NT2/D1 (cell line): Measurements from ENCODE around the gene CSKMT.

Experiments
- DNase-seq: peaks from one replicate; pipeline ENCODE4 v3.0.0-alpha.2; 2011; ENCODE audit warnings: low read depth, low spot score
- H3K27me3 ChIP-seq: 2 replicates; pipeline ENCODE4 v1.6.0; 2011; ENCODE audit warnings: mild to moderate bottlenecking; ENCODE audit not compliant: insufficient read length, insufficient read depth
- H3K36me3 ChIP-seq: 2 replicates; pipeline ENCODE4 v1.6.1; 2011; ENCODE audit warnings: mild to moderate bottlenecking, low read length, mixed read lengths; ENCODE audit not compliant: insufficient read depth, insufficient read length
- H3K4me1 ChIP-seq: 2 replicates; pipeline ENCODE4 v1.5.1; 2011; ENCODE audit not compliant: insufficient read depth, insufficient read length
- H3K4me3 ChIP-seq: 2 replicates; pipeline ENCODE4 v1.5.1; 2011; ENCODE audit warnings: low read depth; ENCODE audit not compliant: insufficient read length
- H3K9ac ChIP-seq: 2 replicates; pipeline ENCODE4 v1.6.0; 2011; ENCODE audit warnings: low read depth; ENCODE audit not compliant: insufficient read length
- H3K9me3 ChIP-seq: 2 replicates; pipeline ENCODE4 v1.5.1; 2011; ENCODE audit warnings: mild to moderate bottlenecking, low read length; ENCODE audit not compliant: insufficient read depth
- SUZ12 ChIP-seq: IDR thresholded peaks from 2 replicates; pipeline ENCODE4 v1.6.1; 2011; ENCODE audit not compliant: insufficient read length, insufficient read depth; ENCODE audit errors: extremely low read depth
- YY1 ChIP-seq: IDR thresholded peaks from 2 replicates; pipeline ENCODE4 v1.6.1; 2011; ENCODE audit not compliant: insufficient read length, insufficient read depth
- ZNF274 ChIP-seq: IDR thresholded peaks from 2 replicates; pipeline ENCODE4 v1.6.1; 2011; ENCODE audit warnings: mild to moderate bottlenecking, low read depth, low read length

CSKMT gene

GRCh38 chr11:62710001-62710345 is 44.9 kb downstream of the CSKMT start:
- no peak for DNase-seq
- H3K4me1 ChIP-seq = peaks cover 27% of the 10 kb centered on the region
- no peak for TF ChIP-seq ZNF274
- TF ChIP-seq YY1 = no peak
- TF ChIP-seq SUZ12 = no peak

GRCh38 chr11:62712276-62712812 is 47.2 kb downstream of the CSKMT start:
- TF ChIP-seq ZNF274 (no peak), YY1 (no peak), SUZ12 (no peak)
- Histone ChIP-seq H3K9me3 (no peaks in the 10 kb centered on the region), H3K36me3 (peaks cover 71% of the 10 kb centered on the region), H3K4me3 (no peak overlapping the region), H3K4me1 (peaks cover 27% of the 10 kb centered on the region), H3K9ac (no peak overlapping the region), H3K27me3 (no peaks in the 10 kb centered on the region)
- DNase-seq = no peak

More at GRCh38 chr11:62710001-62710345, 44.9 kb downstream of the CSKMT start:
- Histone ChIP-seq H3K36me3 (peaks cover 54% of the 10 kb centered on the region), H3K4me3 (peak overlapping the region; percentile 60), H3K9ac (peak overlapping the region; percentile 81), H3K27me3 (no peaks in the 10 kb centered on the region), H3K9me3 (no peaks in the 10 kb centered on the region)

- TF ChIP-seq SUZ12 (no peak), ZNF274 (no peak), YY1 (no peak)
- Histone ChIP-seq H3K9ac (no peak overlapping the region), H3K4me1 (peaks cover 24% of the 10 kb centered on the region), H3K36me3 (peaks cover 76% of the 10 kb centered on the region), H3K27me3 (no peaks in the 10 kb centered on the region), H3K4me3 (no peak overlapping the region), H3K9me3 (no peaks in the 10 kb centered on the region)
- no peak for DNase-seq
Observed at GRCh38 chr11:62712861-62713260, 47.7 kb downstream of the CSKMT start.

DNA sequence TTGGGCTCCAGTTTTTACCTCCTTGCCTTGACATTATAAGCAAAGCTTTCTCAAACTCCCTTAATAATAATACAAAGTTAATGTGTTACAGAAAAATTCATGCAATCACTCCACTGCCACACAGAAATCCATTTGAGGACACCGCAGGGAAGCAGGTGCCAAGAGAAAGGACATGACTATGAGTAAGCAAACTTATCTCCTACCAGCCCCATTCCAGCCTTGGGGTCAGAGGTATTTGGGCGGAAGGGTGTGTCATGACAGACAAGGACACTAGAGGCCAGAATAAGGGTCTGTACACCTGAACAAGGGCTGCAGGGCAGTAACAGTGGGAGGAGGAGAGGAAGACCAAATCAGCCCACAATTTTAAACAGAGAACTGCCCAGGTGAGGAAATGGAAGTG is 48.2 kb downstream of the CSKMT start:
- Histone ChIP-seq H3K9ac (no peak overlapping the region), H3K4me3 (no peak overlapping the region), H3K9me3 (no peaks in the 10 kb centered on the region), H3K36me3 (peaks cover 78% of the 10 kb centered on the region), H3K27me3 (no peaks in the 10 kb centered on the region), H3K4me1 (peaks cover 20% of the 10 kb centered on the region)
- TF ChIP-seq YY1 (no peak), SUZ12 (no peak), ZNF274 (no peak)
- DNase-seq = no peak

DNA sequence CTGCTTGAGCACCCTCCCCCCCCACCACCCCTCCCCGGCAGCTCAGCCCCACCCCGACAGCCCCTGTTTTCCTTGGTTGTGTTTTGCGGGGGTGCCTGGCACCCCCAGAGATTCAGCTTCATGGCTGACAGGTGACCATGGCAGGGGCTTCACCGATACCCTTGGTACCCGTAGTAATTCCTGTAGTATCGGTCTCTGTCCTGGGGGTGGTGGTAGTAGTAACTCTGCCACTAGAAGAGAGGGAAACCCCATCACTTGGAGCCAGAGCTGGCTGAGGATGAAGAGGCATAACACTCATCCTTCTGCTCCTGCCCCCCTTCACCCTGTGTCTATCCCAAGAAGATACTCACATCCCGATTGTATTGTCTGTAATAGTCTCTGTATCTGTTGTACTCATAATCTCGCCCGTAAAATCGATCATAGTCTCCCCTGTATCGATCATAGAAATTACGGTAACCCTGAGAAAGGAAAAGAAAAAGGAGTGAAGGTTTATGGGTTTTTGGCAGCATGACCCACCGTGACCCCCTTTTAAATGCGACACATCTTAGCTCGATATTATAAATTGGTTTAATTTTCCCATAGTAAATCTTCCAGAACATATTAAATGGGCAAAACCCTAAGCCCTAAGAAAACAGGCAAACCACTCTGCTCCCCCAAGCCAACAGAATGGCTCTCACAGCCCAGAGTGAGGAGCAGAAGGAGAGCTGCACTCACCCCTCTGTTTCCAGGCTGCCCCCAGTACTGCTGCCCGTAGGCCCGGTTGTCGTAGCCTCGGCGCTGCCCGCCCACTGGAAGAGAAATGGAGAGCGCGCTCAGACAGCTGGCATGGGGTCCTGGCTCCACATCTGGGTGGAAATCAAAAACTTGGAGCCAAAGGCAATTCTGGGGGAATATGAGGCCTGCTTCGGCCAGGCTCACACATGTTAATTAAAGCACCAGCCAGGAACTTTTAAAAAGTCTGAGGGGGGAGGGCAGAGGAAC is 50.3 kb downstream of the CSKMT start:
- H3K9me3 ChIP-seq = no peaks in the 10 kb centered on the region
- TF ChIP-seq ZNF274 (no peak), SUZ12 (no peak), YY1 (no peak)
- no peak for DNase-seq
- no peaks in the 10 kb centered on the region for H3K27me3 ChIP-seq
- H3K4me1 ChIP-seq = peaks cover 13% of the 10 kb centered on the region
- H3K9ac ChIP-seq = peak overlapping the region; percentile 34
- H3K36me3 ChIP-seq = peaks cover 89% of the 10 kb centered on the region
- no peak overlapping the region for H3K4me3 ChIP-seq

DNA sequence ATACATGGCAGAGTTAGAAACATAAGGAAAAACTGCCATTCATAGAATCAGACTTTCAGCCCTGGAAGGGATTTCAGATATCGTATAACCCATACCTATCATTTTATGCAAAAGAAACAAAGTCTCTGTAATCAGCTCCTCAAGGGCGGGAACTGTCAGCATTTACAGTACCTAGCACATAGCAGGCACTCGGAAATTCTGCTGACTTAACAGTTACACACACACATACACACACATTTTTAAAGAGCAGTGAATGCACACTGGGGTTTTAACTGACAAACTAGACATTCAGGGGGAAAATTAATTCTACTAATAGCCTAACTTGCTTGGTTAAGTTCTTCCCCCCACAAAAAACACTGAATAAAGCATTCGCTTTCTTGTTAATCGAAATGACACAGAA is 51.1 kb downstream of the CSKMT start:
- Histone ChIP-seq H3K9ac (no peak overlapping the region), H3K36me3 (peaks cover 89% of the 10 kb centered on the region), H3K9me3 (no peaks in the 10 kb centered on the region), H3K4me3 (no peak overlapping the region), H3K27me3 (no peaks in the 10 kb centered on the region), H3K4me1 (peaks cover 13% of the 10 kb centered on the region)
- no peak for DNase-seq
- TF ChIP-seq ZNF274 (no peak), SUZ12 (no peak), YY1 (no peak)

DNA sequence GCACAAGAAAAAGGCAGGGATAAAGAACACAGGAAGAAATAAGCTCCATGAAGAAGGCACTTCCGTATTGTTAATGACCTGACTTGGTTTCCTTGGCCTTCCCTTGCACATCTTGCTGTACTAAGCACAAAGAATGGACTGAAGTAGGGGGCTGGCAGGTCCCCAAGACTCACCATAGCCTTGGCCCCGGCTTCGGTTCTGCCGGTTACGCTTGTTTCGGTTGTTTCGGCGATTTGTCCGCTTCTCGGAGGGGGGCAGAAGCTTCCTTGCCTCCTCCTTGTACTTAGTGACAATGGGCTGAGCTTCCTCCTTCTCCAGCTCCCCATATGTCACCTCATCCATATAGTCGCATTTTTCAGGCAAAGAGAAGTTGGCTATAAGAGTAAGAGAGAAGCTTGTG is 51.7 kb downstream of the CSKMT start:
- H3K36me3 ChIP-seq = peaks cover 90% of the 10 kb centered on the region
- H3K27me3 ChIP-seq = no peaks in the 10 kb centered on the region
- TF ChIP-seq SUZ12 = no peak
- no peak for TF ChIP-seq YY1
- no peak for TF ChIP-seq ZNF274
- H3K9ac ChIP-seq = no peak overlapping the region
- H3K4me1 ChIP-seq = peaks cover 13% of the 10 kb centered on the region
- DNase-seq = no peak
- no peak overlapping the region for H3K4me3 ChIP-seq
- no peaks in the 10 kb centered on the region for H3K9me3 ChIP-seq
